ENCODE results near the gene PPTC7.
"Not testable (repeated sequence)": the region's sequence is repeated elsewhere in the genome, so short reads cannot be mapped to it uniquely, and the experiment has no call there.

Gene PPTC7

GRCh38 chr12:110600254-110600653 is 17.1 kb upstream of the PPTC7 start:
- H3K36me3 Mint-ChIP-seq (ENCODE audit: low read depth) = no peaks in the 10 kb centered on the region
- no peak overlapping the region for H3K27ac Mint-ChIP-seq
- H3K4me3 Mint-ChIP-seq = no peak overlapping the region
- no peaks in the 10 kb centered on the region for H3K4me1 Mint-ChIP-seq
- TF ChIP-seq CTCF (IDR thresholded peaks at IDR 0.05; ENCODE audit: unreplicated experiment in 3 of 3) = peak in 2 of 3 experiments; percentile 37 to 42
- no peaks in the 10 kb centered on the region for H3K9me3 Mint-ChIP-seq
- H3K27me3 Mint-ChIP-seq (ENCODE audit: low read depth) = peaks cover 4% of the 10 kb centered on the region

- H3K27me3 Mint-ChIP-seq (ENCODE audit: low read depth) = peaks cover 4% of the 10 kb centered on the region
- no peaks in the 10 kb centered on the region for H3K9me3 Mint-ChIP-seq
- no peak overlapping the region for H3K4me3 Mint-ChIP-seq
- TF ChIP-seq CTCF (IDR thresholded peaks at IDR 0.05; ENCODE audit: unreplicated experiment in 3 of 3) = no peak
- no peak overlapping the region for H3K27ac Mint-ChIP-seq
- H3K36me3 Mint-ChIP-seq (ENCODE audit: low read depth) = no peaks in the 10 kb centered on the region
- no peaks in the 10 kb centered on the region for H3K4me1 Mint-ChIP-seq
Measured at GRCh38 chr12:110599334-110599733, 16.2 kb upstream of the PPTC7 start.

DNA sequence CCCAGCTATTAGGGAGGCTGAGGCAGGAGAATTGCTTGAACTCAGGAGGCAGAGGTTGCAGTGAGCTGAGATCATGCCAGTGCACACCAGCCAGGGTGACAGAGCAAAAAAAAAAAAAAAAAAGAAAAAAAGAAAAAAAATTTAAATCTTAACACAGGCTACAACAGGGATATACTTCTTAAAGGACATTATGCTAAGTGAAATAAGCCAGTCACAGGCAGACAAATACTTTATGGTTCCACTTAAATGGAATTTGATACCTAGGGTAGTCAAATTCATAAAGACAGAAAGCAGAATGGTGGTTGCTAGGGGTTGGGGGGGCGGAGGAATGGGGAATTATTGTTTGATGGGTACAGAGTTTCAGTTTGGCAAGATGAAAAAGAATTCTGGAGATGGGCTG is 14.8 kb upstream of the PPTC7 start:
- H3K27ac Mint-ChIP-seq = no peak overlapping the region
- no peak for TF ChIP-seq CTCF (IDR thresholded peaks at IDR 0.05; ENCODE audit: unreplicated experiment in 3 of 3)
- H3K36me3 Mint-ChIP-seq (ENCODE audit: low read depth) = no peaks in the 10 kb centered on the region
- no peaks in the 10 kb centered on the region for H3K9me3 Mint-ChIP-seq
- no peak overlapping the region for H3K4me3 Mint-ChIP-seq
- H3K27me3 Mint-ChIP-seq (ENCODE audit: low read depth) = peaks cover 4% of the 10 kb centered on the region
- no peaks in the 10 kb centered on the region for H3K4me1 Mint-ChIP-seq

GRCh38 chr12:110592919-110593318 is 9.8 kb upstream of the PPTC7 start:
- not testable (repeated sequence) for H3K27me3 Mint-ChIP-seq (ENCODE audit: low read depth); H3K36me3 Mint-ChIP-seq (ENCODE audit: low read depth); H3K27ac Mint-ChIP-seq; H3K9me3 Mint-ChIP-seq; H3K4me3 Mint-ChIP-seq
- peaks cover 12% of the 10 kb centered on the region for H3K4me1 Mint-ChIP-seq

DNA sequence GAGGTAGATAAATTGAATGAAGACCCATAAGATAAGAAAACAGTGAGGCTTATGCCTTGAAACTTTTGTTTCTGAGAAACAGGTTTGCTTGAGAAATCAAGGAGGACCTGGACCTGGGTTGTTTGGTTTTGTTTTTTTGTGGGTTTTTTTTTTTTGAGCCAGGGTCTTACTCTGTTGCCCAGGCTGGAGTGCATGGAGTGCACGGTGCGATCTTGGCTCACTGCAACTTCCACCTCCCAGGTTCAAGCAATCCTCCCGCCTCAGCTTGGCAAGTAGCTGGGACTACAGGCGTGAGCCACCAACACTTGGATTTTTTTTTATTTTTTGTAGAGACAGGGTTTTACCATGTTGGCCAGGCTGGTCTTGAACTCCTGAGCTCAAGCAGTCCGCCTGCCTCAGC is 9.0 kb upstream of the PPTC7 start:
- H3K4me3 Mint-ChIP-seq = no peak overlapping the region
- peak overlapping the region in 2 of 3 experiments; percentile 19 to 91 for H3K27ac Mint-ChIP-seq
- H3K9me3 Mint-ChIP-seq = no peaks in the 10 kb centered on the region
- no peak for TF ChIP-seq CTCF (IDR thresholded peaks at IDR 0.05; ENCODE audit: unreplicated experiment in 3 of 3)
- H3K4me1 Mint-ChIP-seq = peaks cover 12% of the 10 kb centered on the region
- no peaks in the 10 kb centered on the region for H3K36me3 Mint-ChIP-seq (ENCODE audit: low read depth)
- peaks cover 7% of the 10 kb centered on the region for H3K27me3 Mint-ChIP-seq (ENCODE audit: low read depth)

GRCh38 chr12:110591451-110592051 is 8.4 kb upstream of the PPTC7 start:
- TF ChIP-seq CTCF (IDR thresholded peaks at IDR 0.05; ENCODE audit: unreplicated experiment in 3 of 3) = no peak
- peaks cover 12% of the 10 kb centered on the region for H3K4me1 Mint-ChIP-seq
- peak overlapping the region in 1 of 3 experiments; percentile 18 for H3K4me3 Mint-ChIP-seq

More at GRCh38 chr12:110591451-110592051, 8.4 kb upstream of the PPTC7 start:
- no peaks in the 10 kb centered on the region for H3K9me3 Mint-ChIP-seq
- H3K36me3 Mint-ChIP-seq (ENCODE audit: low read depth) = no peaks in the 10 kb centered on the region
- peaks cover 7% of the 10 kb centered on the region for H3K27me3 Mint-ChIP-seq (ENCODE audit: low read depth)
- peak overlapping the region; percentile 19 to 91 (median 30) for H3K27ac Mint-ChIP-seq
